UCSD-AML1 (cell line): ENCODE results near the gene XRCC2.

ENCODE experiments used
- DNase-seq: peaks from one replicate; lab custom pipeline; 2025; ENCODE audit not compliant: unreplicated experiment; lab: John Stamatoyannopoulos, UW

The XRCC2 gene

GRCh38 chr7:152618427-152618826 is 57.5 kb downstream of the XRCC2 start:
- no peak for DNase-seq

GRCh38 chr7:152617056-152617455 is 58.9 kb downstream of the XRCC2 start:
- DNase-seq = no peak

GRCh38 chr7:152615031-152615741 is 60.8 kb downstream of the XRCC2 start:
- no peak for DNase-seq

- DNase-seq = no peak
These were observed 67.3 kb downstream of the XRCC2 start for GRCh38 chr7:152608656-152609055.

- DNase-seq = no peak
These were observed 67.7 kb downstream of the XRCC2 start for GRCh38 chr7:152608208-152608607.

- DNase-seq = no peak
These were observed 68.9 kb downstream of the XRCC2 start for GRCh38 chr7:152607007-152607406.

GRCh38 chr7:152602962-152603361 is 73.0 kb downstream of the XRCC2 start:
- no peak for DNase-seq

- DNase-seq = no peak
These were observed 74.6 kb downstream of the XRCC2 start for GRCh38 chr7:152601305-152601798.

- DNase-seq = no peak
These were observed 75.7 kb downstream of the XRCC2 start for GRCh38 chr7:152600266-152600665.

- DNase-seq = no peak
These were observed 78.4 kb downstream of the XRCC2 start for GRCh38 chr7:152597507-152597906.

GRCh38 chr7:152596824-152597223 is 79.1 kb downstream of the XRCC2 start:
- no peak for DNase-seq
